ENCODE results near the gene IGF1R. TPM values are rescaled to one million over a fixed set of nuclear protein-coding genes. Genes with fewer than 3 reads are reported as not detected.

Gene IGF1R
- total and polyA plus RNA-seq, 2 of the 13 experiments (the other 11 are each of a cell fraction or from before 2014, with no cell fraction given), result 15.9 to 18.4 TPM

DNA sequence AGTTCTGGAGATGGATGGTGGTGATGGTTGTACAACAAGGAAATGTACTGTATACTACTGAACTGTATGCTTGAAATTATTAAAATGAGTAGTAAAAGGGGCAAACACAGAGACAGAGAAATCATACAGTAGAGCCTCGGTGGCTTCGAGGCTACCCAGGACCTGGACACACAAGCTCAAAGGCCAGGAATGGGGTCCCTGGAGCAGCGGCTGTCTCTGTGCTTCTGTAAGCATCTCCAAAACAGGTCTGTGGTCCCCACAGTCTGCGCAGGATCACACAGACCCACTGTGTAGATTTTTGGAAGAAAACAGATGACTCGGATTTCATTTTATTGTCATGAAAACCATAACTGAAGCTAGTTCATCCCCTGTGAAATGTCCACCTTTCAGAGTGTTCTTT lies 319.6 kb downstream of the IGF1R start (continued):
- TF ChIP-seq, protein P1, sequence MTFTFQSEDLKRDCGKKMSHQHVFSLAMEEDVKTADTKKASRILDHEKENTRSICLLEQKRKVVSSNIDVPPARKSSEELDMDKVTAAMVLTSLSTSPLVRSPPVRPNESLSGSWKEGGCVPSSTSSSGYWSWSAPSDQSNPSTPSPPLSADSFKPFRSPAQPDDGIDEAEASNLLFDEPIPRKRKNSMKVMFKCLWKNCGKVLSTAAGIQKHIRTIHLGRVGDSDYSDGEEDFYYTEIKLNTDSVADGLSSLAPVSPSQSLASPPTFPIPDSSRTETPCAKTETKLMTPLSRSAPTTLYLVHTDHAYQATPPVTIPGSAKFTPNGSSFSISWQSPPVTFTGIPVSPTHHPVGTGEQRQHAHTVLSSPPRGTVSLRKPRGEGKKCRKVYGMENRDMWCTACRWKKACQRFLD (CRISPR knock-in tag; IDR thresholded peaks at IDR 0.05; ENCODE audit: borderline replicate concordance), result no peak

- Histone ChIP-seq H4K20me1 (ENCODE audit: insufficient read depth, low read length) (no peaks in the 10 kb centered on the region), H3K4me2 (ENCODE audit: low read depth, low read length) (no peak overlapping the region), H3K27me3 (ENCODE audit: control insufficient read depth in 1 of 2, insufficient read depth in 2 of 2, low read length in 2 of 2) (peaks cover 5 to 19% of the 10 kb centered on the region in 2 experiments; a peak in 4 of 5 replicates), H3K9ac (ENCODE audit: insufficient read depth, low read depth, low read length) (no peak overlapping the region), H3K4me3 (replicated peaks in 1 of 3; ENCODE audit: insufficient read depth in 1 of 3, low read depth in 2 of 3, low read length in 3 of 3) (no peak overlapping the region), H2AFZ (ENCODE audit: low read length) (no peak overlapping the region), H3K27ac (ENCODE audit: extremely low read length, insufficient read depth, low read length) (no peak overlapping the region), H3K4me1 (ENCODE audit: insufficient read depth, low read length) (peaks cover 22% of the 10 kb centered on the region), H3K36me3 (replicated peaks in 1 of 2; ENCODE audit: control insufficient read depth in 1 of 2, insufficient read depth in 2 of 2, low read length in 2 of 2) (no peaks in the 10 kb centered on the region), H3K9me3 (ENCODE audit: low read length) (no peaks in the 10 kb centered on the region), H3K79me2 (ENCODE audit: insufficient read depth, low read length) (no peaks in the 10 kb centered on the region)
- no TSS peak for BruUV-seq (replicated peaks)
- ChIA-PET CTCF (ENCODE audit: low intra/inter-chr PET ratio, low total read pairs) (no interaction called here), POLR2A (no interaction called here)
- intact Hi-C loops (cut with micrococcal nuclease; ENCODE audit: unreplicated experiment), result no loop called here
- no peak for ATAC-seq
- WGBS (ENCODE audit: low lambda C conversion rate), result 83% methylated on average over 9 of the region's 10 CpGs
- in situ Hi-C loops (cut with HindIII; ENCODE audit: extremely low pct_ligation_motif_present, low pct_unique_long_range_greater_than_20kb), result no loop called here
- DNase-seq (ENCODE audit: low spot score), result no peak
- no peak for FAIRE-seq
- TF ChIP-seq ZNF891 (CRISPR knock-in tag; IDR thresholded peaks at IDR 0.05) (no peak), ZBTB2 (CRISPR knock-in tag; IDR thresholded peaks at IDR 0.05; ENCODE audit: low read depth) (no peak), TSC22D2 (CRISPR knock-in tag; IDR thresholded peaks at IDR 0.05; ENCODE audit: borderline replicate concordance) (no peak), CERS6 (CRISPR knock-in tag; IDR thresholded peaks at IDR 0.05) (no peak), KDM2A (CRISPR knock-in tag; IDR thresholded peaks at IDR 0.05; ENCODE audit: borderline replicate concordance, low read depth) (no peak), NFIB (CRISPR knock-in tag; IDR thresholded peaks at IDR 0.05; ENCODE audit: borderline replicate concordance) (no peak), SATB2 (CRISPR knock-in tag; IDR thresholded peaks at IDR 0.05) (no peak), PATZ1 (CRISPR knock-in tag; IDR thresholded peaks at IDR 0.05) (no peak), ERF (CRISPR knock-in tag; IDR thresholded peaks at IDR 0.05) (no peak), SRSF9 (IDR thresholded peaks at IDR 0.05; ENCODE audit: borderline replicate concordance, insufficient read depth, low read depth, low read length, poor library complexity, severe bottlenecking) (no peak)
- TF ChIP-seq, protein P2, sequence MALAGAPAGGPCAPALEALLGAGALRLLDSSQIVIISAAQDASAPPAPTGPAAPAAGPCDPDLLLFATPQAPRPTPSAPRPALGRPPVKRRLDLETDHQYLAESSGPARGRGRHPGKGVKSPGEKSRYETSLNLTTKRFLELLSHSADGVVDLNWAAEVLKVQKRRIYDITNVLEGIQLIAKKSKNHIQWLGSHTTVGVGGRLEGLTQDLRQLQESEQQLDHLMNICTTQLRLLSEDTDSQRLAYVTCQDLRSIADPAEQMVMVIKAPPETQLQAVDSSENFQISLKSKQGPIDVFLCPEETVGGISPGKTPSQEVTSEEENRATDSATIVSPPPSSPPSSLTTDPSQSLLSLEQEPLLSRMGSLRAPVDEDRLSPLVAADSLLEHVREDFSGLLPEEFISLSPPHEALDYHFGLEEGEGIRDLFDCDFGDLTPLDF (CRISPR knock-in tag; IDR thresholded peaks at IDR 0.05), result no peak
- TF ChIP-seq, protein P3, sequence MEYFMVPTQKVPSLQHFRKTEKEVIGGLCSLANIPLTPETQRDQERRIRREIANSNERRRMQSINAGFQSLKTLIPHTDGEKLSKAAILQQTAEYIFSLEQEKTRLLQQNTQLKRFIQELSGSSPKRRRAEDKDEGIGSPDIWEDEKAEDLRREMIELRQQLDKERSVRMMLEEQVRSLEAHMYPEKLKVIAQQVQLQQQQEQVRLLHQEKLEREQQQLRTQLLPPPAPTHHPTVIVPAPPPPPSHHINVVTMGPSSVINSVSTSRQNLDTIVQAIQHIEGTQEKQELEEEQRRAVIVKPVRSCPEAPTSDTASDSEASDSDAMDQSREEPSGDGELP (IDR thresholded peaks at IDR 0.05; ENCODE audit: borderline replicate concordance, low read depth), result no peak
- TF ChIP-seq, protein P4, sequence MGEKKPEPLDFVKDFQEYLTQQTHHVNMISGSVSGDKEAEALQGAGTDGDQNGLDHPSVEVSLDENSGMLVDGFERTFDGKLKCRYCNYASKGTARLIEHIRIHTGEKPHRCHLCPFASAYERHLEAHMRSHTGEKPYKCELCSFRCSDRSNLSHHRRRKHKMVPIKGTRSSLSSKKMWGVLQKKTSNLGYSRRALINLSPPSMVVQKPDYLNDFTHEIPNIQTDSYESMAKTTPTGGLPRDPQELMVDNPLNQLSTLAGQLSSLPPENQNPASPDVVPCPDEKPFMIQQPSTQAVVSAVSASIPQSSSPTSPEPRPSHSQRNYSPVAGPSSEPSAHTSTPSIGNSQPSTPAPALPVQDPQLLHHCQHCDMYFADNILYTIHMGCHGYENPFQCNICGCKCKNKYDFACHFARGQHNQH (CRISPR knock-in tag; IDR thresholded peaks at IDR 0.05), result no peak
These were observed 320.2 kb downstream of the IGF1R start for GRCh38 chr15:98968576-98968975.
